GM12878 (cell line): ENCODE data around the gene ADARB1. TPM values are rescaled to one million over a fixed set of nuclear protein-coding genes. Genes with fewer than 3 reads are reported as not detected.

Experiments used
- ATAC-seq: fragments of 200-7000 bp; cut with Tn5 transposase; 3 replicates; pipeline ENCODE4 v1.9.1; 2020; ENCODE audit warnings: mild to moderate bottlenecking, moderate library complexity
- BruUV-seq: library from RNA; stranded (reverse); fragments of 400-500 nt; replicated peaks from 2 replicates; lab custom pipeline; 2021; lab: Mats Ljungman, UMichigan
- CTCF ChIA-PET: fragments of 300-600 bp; sonication (Branson Sonifier 250); formaldehyde crosslinking; extraction: SDS; loops from one replicate; lab custom pipeline; 2021; ENCODE audit warnings: inconsistent platforms; lab: Yijun Ruan, JAX
- POLR2A ChIA-PET: fragments of 350-600 bp; formaldehyde crosslinking; extraction: SDS; loops from one replicate; lab custom pipeline; 2021; ENCODE audit warnings: inconsistent platforms; lab: Charles Lee
- RAD21 ChIA-PET: fragments of 300-600 bp; sonication (Branson Sonifier 250); formaldehyde crosslinking; loops from one replicate; lab custom pipeline; 2023; ENCODE audit warnings: antibody characterized with exemption; ENCODE audit not compliant: unreplicated experiment; lab: Charles Lee
- SMC1A ChIA-PET: fragments of 300-600 bp; sonication (Branson Sonifier 250); formaldehyde crosslinking; loops from one replicate; lab custom pipeline; 2023; ENCODE audit not compliant: unreplicated experiment, uncharacterized antibody; lab: Charles Lee
- DNase-seq: peaks from one replicate; pipeline ENCODE4 v3.0.0-alpha.2; 2011; ENCODE audit warnings: low read depth, low spot score
- FAIRE-seq: peaks from 3 replicates; lab custom pipeline; 2011; peaks lifted over from hg19 to GRCh38; lab: Jason Lieb, UNC
- H2AFZ ChIP-seq: 2 replicates; pipeline ENCODE4 v1.6.0; 2011; ENCODE audit warnings: low read depth, low read length, control low read depth; ENCODE audit not compliant: control insufficient read depth
- H3K27ac ChIP-seq: 2 replicates; pipeline ENCODE4 v1.5.1; 2011; ENCODE audit warnings: control low read depth; ENCODE audit not compliant: control insufficient read depth, insufficient read depth
- H3K27me3 ChIP-seq, 2 experiments: replicated peaks in 1 of 2; 2 replicates each; pipeline versions ENCODE4 v1.6.0 to v1.6.1; 2011; ENCODE audit warnings: low read length in 1 of 2; ENCODE audit not compliant: control insufficient read depth in 2 of 2, insufficient read depth in 2 of 2
- H3K36me3 ChIP-seq, 2 experiments: 2 replicates each; pipeline ENCODE4 v1.5.1; 2011; ENCODE audit warnings: low read length in 1 of 2; ENCODE audit not compliant: control insufficient read depth in 2 of 2, insufficient read depth in 2 of 2
- H3K4me1 ChIP-seq: 2 replicates; pipeline ENCODE4 v1.6.1; 2011; ENCODE audit warnings: mild to moderate bottlenecking, low read length, moderate library complexity, mixed read lengths; ENCODE audit not compliant: control insufficient read depth, insufficient read depth
- H3K4me2 ChIP-seq: 2 replicates; pipeline ENCODE4 v1.6.0; 2011; ENCODE audit warnings: control low read depth; ENCODE audit not compliant: control insufficient read depth, insufficient read depth
- H3K4me3 ChIP-seq: fragments of 200-600 bp; sonication (generic); 2 replicates; pipeline ENCODE4 v1.5.1; 2016
- H3K79me2 ChIP-seq: 2 replicates; pipeline ENCODE4 v1.6.0; 2011; ENCODE audit warnings: low read length; ENCODE audit not compliant: control insufficient read depth, insufficient read depth
- H3K9ac ChIP-seq: 2 replicates; pipeline ENCODE4 v1.8.0; 2011; ENCODE audit warnings: low read length, control low read depth, mixed read lengths; ENCODE audit not compliant: control insufficient read depth, insufficient read depth
- H3K9me3 ChIP-seq: replicated peaks from 3 replicates; pipeline ENCODE4 v1.5.1; 2011; ENCODE audit warnings: mild to moderate bottlenecking, low read length; ENCODE audit not compliant: control insufficient read depth, insufficient read depth
- H4K20me1 ChIP-seq: 2 replicates; pipeline ENCODE4 v1.6.0; 2011; ENCODE audit not compliant: control insufficient read depth, insufficient read depth
- CHD1 ChIP-seq: IDR thresholded peaks from 2 replicates; pipeline ENCODE4 v1.6.1; 2012; ENCODE audit warnings: low read depth, low read length, improper control_type of control experiment
- NRF1 ChIP-seq: conservative IDR thresholded peaks from 2 replicates; pipeline ENCODE4 v1.6.1; 2011; ENCODE audit warnings: mild to moderate bottlenecking, low read depth, low read length, improper control_type of control experiment
- POU2F2 ChIP-seq: IDR thresholded peaks from 3 replicates; pipeline ENCODE4 v1.6.1; 2011; ENCODE audit warnings: low read depth, mild to moderate bottlenecking, low read length, borderline replicate concordance
- SUPT20H ChIP-seq: IDR thresholded peaks from 2 replicates; pipeline ENCODE4 v1.6.1; 2011; ENCODE audit warnings: low read depth, mild to moderate bottlenecking, low read length, moderate library complexity, borderline replicate concordance; ENCODE audit not compliant: control insufficient read depth
- SUZ12 ChIP-seq: fragments of 200-600 bp; sonication (generic); IDR thresholded peaks from one replicate; pipeline ENCODE4 v1.6.1; 2018; ENCODE audit warnings: antibody characterized with exemption, mild to moderate bottlenecking; ENCODE audit not compliant: unreplicated experiment
- ZNF687 ChIP-seq: fragments of 450-650 bp; IDR thresholded peaks from 2 replicates; pipeline ENCODE4 v1.6.1; 2017; ENCODE audit warnings: mild to moderate bottlenecking, moderate library complexity
- WGBS: methylation state at CpG from one replicate; pipeline ENCODE4 v1.1.6; 2016; ENCODE audit warnings: low lambda C conversion rate; ENCODE audit not compliant: insufficient replicate concordance, insufficient coverage; ENCODE audit errors: missing lambda C conversion rate; 5-methylcytosine and 5-hydroxymethylcytosine counted together
- in situ Hi-C: fragments of 300-500 bp; cut with MboI; formaldehyde crosslinking; loops from 9 replicates; pipeline ENCODE4 v1.14.3; 2018; ENCODE audit warnings: mixed read lengths
- intact Hi-C: fragments of 100-400 bp; cut with micrococcal nuclease; formaldehyde crosslinking; loops from one replicate; pipeline ENCODE4 v1.14.2; 2022; ENCODE audit not compliant: unreplicated experiment
- polyA plus RNA-seq, 11 experiments: library from polyadenylated mRNA; depleted of rRNA in 4 of 11; unstranded in 6 of 11; stranded (reverse) in 5 of 11; fragments of >200 nt; fragmentation: Nextera tagmentation in 4 of 11; fragmentation: Illumina TruSeq in 1 of 11; extraction: Ambion mirVana in 4 of 11; extraction: Trizol in 1 of 11; gene quantifications; 1 replicate in 1 of 11; 2 replicates in 10 of 11; pipeline versions ENCODE4 v1.2.1 to v1.2.3, GENCODE V29; 2011 to 2016; ENCODE audit warnings: inconsistent platforms in 2 of 11, missing spikeins in 2 of 11, low read depth in 1 of 11
- total RNA-seq, 4 experiments: library from RNA; depleted of rRNA in 3 of 4; stranded (reverse); fragments of >200 nt in 3 of 4; fragmentation: Illumina TruSeq in 1 of 4; extraction: Trizol in 1 of 4; gene quantifications; 2 replicates each; pipeline versions ENCODE4 v1.2.1 to v1.2.3, GENCODE V29; 2013 to 2021

Gene ADARB1
- total and polyA plus RNA-seq, 10 of the 15 experiments (the other 5 are each of a cell fraction or from before 2014, with no cell fraction given) = 5.7 to 61.7 (median 25.3) TPM

DNA sequence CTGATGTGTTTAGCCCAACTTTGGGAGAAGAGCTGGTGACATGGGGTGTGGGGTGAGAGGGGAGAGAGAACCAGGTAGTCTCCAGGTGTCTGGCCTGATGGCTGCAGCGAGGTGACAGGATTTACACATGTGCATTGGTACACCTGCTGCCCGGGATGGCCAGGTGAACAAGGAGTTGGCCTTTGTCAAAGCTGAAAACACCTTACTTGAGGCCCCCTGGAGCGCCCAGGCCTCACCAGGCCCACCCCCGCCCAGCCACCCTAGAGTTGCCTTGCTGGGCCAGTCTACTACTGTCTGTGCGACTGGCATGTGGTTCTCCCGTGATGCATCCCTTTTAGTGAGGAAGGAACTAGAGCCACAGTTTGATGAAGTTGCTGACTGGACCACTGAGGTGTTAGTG lies 90.5 kb downstream of the ADARB1 start:
- in situ Hi-C loops (no loop called here), intact Hi-C loops (no loop called here)
- SMC1A ChIA-PET = no interaction called here
- CTCF ChIA-PET = no interaction called here
- H3K36me3 ChIP-seq = no peaks in the 10 kb centered on the region; a peak in 1 of 4 replicates
- TF ChIP-seq SUPT20H (no peak), POU2F2 (no peak), SUZ12 (no peak), CHD1 (no peak), ZNF687 (no peak), NRF1 (no peak)
- H3K4me1 ChIP-seq = no peaks in the 10 kb centered on the region
- no peak overlapping the region for H2AFZ ChIP-seq
- no peaks in the 10 kb centered on the region for H3K79me2 ChIP-seq
- RAD21 ChIA-PET = interaction anchor here (1.4 kb wide), 1 partner anchor 12 kb away, joined by 3 read pairs; no protein-coding TSS in a partner anchor
- no peaks in the 10 kb centered on the region for H3K9me3 ChIP-seq
- H3K27me3 ChIP-seq = no peaks in the 10 kb centered on the region
- no peak for DNase-seq
- POLR2A ChIA-PET = no interaction called here
- no peak overlapping the region for H3K9ac ChIP-seq
- H4K20me1 ChIP-seq = no peaks in the 10 kb centered on the region
- BruUV-seq = no TSS peak
- ATAC-seq = no peak
- H3K27ac ChIP-seq = no peak overlapping the region
- no peak overlapping the region for H3K4me2 ChIP-seq
- no peak for FAIRE-seq
- H3K4me3 ChIP-seq = no peak overlapping the region
- WGBS = 18% methylated on average over 6 of the region's 6 CpGs
